NCI-H1417 treated with DMSO at 0.1 percent for 48 hours (cell line): ENCODE results near the gene CD8B.

Experiments
- DNase-seq: peaks from one replicate; lab custom pipeline; 2025; lab: John Stamatoyannopoulos, UW

Gene CD8B

DNA sequence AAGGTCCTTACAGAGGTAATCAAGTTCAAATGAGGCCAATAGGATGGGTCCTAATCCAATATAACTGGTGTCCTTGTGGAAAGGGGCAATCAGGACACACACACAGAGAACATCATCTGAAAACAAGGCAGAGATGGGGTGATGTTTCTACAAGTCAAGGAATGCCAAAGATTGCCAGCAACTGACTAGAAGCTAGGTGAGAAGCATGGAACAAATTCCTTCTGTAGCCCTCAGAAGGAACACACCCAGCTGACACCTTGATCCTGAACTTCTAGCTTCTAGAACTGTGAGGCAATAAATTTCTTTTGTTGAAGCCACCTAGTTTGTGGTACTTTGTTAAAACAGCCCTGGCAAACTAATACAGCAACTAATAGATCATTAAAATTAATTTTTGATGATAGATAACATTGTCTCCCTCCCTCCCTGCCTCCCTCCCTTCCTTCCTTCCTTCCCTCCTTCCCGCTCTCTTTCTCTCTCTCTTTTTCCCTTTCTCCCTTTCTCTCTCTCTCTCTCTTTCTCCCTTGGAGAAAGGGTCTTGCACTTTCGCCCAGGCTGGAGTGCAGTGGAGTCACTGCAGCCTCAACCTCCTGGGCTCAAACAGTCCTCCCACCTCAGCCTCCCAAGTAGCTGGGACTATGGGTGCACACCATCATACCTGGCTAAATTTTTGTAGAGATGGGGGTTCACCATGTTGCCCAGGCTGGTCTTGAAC is 60.7 kb downstream of the CD8B start:
- no peak for DNase-seq

DNA sequence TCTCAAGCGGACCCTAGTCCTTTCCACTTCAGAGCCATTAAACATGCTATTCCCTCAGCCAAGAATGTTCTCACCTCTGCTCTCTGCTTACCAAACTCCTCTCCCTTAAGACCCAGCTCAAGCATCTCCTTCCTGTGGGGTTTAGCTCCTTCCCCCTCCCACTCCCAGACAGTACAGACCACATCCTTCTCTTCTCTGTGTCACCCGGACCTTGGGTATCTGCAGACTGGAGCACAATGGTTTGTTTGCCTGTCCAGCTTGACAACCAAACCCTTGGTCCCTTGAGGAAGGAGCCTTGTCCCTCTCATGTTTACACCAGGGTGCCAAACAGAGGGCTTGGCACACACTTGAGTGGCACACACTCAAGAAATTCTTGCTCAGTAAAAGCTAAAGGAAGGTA is 66.8 kb downstream of the CD8B start:
- no peak for DNase-seq

DNA sequence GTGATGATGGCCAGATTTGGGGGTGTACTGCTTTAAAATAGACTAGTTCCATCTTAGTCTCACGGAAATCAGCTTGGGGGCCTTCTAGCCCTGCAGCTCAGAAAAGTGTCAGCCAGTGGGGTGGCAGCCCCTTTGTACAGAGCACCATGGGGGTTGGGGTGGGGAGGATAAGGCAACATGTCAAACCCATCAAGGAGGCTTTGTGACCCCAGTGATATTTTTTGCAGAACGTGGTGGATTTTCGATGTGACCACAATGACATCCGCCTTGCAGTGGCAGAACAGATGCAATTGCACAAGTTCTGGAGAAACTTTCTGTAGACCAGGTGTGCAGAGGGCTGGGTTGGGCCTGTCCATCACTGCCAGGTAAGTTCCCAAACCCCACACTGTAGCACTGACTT is 67.9 kb downstream of the CD8B start:
- no peak for DNase-seq

DNA sequence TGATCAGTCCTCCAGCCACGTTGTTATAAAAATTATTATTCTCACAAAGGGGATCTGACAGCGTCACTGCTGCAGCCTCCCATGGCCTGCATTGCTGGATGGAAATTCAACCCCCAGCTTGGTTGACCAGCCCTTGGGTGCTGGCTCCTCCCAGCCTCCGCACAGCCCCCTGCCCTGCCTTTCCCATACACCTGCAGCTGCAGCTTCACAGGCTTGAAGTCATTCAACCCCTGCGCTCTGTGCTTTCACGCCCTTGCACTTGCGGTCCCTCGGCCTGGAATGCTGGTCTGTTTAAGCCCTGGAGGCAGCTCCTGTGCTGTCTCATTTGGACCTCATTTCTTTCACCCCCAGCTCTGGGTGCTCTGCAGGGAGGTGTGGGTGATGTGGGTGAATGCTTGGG is 70.1 kb downstream of the CD8B start:
- DNase-seq, result no peak

DNA sequence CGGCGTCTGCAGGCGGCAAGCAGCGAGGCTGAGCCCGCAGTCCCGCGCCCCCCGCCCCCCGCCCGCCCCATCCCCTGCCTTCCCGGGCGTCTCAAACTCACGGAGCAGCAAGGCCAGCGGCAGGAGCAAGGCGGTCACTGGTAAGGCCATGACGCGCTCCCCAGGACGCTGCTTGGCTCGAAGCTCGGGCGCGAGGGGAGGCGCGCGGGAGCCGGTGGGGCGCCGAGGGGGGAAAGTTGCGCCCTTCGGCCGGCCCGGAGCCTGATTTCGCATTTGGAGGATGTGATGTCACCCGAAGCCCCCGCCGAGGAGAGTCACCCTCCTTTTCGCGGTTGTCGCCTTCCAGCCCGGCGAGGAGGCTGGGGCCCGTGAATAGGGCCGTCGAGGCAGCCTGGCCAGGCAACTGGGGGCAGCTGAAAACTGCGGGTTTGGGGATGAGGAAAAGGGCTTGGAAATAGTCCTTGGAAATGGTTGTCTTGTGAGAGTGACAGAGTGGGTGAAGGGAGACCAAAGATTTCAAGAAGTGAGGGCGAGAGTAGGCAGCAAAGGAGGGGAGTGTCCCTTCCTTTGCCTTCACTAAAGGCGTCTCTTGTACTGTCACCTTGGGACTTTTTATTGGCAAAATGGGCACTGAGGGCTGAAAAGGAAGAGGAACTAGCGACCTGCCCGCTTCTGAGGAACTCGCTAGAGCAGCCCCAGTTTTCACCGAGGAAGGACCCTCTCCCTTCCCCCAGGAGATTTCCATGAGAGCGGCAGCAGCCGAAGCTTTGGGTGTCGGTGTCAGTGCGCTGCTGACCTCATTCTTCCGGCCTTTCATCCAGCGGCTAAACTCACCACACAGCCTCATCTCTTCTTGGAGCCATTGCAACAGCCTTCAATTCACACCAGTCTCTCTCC is 70.8 kb downstream of the CD8B start, which contains the start of gene CD8A:
CD8A (minus strand) TSS at position 238 of the 897 bp plus-strand sequence; CDS start at position 150, 88 bp downstream.
- no peak for DNase-seq

DNA sequence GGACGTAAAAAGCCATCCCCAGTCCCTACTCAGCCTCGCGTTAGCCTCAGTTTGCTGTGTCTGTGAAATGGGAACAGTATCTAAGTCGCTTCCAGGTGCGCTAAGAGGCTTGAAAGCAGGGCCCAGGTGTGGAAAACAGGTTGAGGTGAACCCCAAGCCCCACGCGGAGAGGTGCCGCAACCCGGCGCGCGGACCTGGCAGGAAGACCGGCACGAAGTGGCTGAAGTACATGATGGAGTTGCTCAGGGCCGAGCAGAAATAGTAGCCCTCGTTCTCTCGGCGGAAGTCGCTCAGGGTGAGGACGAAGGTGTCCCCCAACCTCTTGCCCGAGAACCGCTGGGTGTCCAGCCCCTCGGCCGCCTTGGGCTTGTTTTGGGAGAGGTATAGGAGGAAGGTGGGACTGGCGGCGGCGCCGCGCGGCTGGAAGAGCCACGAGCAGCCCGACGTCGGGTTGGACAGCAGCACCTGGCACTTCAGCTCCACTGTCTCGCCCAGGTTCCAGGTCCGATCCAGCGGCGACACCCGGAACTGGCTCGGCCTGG is 71.5 kb downstream of the CD8B start:
- DNase-seq, result no peak

DNA sequence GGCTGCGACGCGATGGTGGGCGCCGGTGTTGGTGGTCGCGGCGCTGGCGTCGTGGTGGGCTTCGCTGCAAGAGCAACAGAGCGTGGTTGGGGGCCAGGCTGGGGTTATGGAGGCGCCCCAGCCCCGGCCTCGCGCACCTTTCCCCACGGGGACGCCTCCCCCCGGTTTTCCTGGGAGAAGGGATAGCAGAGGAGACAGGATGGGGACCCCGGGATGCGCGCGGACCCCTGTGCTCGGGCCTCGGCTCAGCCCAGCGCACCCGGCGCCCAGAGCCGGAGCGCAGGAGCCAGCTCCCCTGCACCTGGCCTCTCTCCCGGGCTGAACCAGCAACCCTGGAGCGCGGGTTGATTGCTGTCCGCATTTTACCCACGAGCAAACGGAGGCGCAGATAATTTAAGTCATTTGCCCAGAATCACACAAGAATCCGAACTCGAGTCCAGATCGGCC is 72.0 kb downstream of the CD8B start:
- no peak for DNase-seq

DNA sequence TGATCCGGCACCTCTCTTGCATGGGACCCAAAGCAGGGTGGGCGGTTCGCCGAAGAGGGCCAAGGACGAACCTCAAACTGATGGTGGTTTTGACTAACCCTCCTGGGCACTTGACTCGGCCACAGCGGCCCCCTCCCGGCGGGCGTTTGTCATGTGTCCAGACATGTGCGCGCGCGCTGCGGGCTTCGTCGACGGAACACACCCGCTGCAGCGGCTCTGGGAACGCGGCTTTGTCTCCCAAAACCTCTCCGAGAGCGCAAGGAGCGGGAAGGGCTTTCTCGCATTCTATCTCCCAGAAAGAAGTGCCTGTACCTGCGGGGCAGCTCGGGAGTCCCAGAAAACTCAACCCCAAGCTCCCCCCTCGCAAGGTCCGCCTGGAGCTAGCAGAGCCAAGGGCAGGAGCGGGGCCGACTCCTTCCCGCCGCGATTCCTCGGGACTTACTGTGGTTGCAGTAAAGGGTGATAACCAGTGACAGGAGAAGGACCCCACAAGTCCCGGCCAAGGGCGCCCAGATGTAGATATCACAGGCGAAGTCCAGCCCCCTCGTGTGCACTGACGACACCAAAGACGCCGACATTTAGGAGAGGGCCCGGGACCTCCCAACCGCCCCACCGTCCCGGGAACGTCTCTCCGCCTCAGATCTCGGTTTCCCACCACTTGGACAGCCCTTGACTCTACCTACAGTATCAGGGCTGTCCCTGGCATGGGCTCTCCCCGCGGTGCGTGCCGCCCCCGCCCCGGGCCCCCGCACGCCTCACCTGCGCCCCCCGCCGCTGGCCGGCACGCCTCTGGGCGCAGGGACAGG is 72.6 kb downstream of the CD8B start:
- no peak for DNase-seq

DNA sequence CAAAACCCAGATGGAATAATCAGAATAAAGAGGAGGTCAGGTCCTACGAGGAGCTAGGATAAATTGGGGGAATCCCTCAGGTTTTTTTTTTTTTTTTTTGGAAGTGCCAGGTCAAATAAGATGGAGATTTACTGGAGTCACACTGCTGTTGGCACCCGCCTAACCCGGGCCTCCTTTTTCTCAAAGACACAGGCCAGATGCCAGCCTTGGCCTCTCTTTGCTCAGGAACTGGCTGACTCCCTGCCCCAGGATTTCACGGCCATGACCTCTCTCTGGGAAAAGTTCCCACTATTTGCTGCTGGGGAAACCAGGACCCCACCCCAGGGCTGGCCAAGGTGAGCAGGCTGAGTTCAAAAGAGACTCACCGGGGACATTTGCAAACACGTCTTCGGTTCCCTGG is 73.5 kb downstream of the CD8B start:
- DNase-seq, result no peak

DNA sequence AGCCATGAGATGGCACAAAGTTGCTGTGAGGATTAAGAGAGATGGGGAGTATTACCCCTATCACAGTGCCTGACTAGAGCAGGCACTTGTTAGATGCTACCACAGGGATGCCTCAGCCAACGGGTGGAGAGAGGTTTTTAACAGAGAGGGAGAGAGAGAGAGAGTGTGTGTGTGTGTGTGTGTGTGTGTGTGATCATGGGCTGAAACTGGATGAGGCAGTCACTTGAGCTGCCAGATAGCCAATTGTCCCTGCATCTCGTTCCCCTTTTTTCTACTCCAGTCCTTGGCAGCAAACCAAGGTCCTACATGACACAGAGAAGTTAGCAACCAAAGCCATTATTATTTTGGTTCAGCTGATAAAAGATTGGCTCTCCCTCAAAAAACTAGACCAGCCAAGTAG is 74.0 kb downstream of the CD8B start:
- DNase-seq, result no peak

DNA sequence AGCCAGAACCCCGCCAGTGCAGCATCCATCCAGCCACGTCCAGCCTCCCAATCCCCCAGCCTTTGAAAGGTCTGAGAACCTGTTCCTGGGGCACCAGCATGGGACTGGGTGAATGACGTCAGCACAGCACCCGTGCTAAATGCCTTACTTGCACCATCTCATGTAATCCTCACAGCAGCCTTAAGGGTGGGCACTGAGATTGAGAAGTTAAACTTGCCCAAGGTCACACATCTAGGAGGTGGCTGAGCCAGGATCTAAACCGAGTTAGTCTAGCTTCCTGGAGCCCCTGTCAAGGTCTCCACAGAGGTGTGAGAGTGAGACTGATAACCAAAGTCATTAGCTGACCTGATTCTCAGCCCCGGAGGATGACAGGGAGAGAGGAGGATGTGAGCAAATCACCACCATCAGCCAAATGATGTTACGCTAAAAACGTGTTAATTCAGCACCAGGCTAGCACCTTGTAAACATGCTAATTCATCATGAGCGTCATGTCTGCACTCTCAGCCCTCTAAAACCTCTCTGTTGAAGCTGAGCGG is 75.6 kb downstream of the CD8B start:
- DNase-seq, result no peak

DNA sequence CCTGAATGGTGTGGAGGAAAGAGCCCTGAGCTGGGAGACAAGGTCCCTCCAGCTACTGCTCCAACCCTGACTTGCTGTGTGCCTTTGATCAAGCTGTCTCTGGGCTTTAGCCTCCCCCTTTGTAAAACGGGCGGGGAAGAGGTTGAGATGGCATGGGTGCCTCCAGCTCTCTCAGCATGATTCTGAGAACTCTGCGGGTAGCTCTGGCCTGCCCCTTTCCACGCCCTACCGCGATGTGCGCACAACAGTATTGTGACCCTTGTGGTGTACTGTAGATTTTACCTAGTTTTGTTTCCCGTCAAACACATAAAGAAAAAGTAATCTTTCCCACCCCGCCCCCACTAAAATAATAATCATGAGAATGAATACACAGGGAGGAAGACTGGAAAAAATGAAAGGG is 76.2 kb downstream of the CD8B start:
- DNase-seq, result no peak

DNA sequence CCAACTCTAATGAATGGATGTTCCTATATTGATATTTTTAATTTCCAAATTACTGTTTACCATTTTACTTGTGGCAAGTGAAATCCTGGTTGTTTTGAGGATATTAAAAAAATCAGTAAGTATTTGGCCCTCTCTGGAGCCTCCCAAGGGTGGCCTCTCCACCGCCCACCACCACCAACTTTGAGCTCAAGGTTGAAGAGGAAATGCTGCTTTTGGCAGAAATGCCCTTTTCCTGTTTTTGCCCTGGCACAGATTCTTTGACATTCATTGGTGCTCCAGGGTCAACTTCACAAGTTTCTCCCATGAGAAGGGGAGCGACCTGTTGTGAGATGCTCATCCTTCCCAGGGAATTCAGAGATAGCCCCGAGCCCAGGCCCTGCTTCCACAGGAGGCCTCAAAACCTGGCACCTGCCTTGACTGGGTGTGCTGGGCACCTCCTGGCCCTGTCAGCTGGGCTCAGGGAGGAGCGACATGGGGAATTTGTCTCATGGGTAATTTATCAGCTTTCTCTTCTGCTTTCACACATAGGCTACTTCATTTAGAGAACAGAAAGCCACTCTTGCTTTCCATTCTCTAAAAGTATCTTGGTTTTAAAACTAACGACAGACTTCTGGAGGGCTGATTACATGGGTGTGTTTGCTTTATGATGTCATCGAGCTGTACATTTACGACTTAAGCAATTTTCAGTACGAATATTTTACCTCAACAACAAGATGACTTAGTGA is 77.9 kb downstream of the CD8B start:
- no peak for DNase-seq

DNA sequence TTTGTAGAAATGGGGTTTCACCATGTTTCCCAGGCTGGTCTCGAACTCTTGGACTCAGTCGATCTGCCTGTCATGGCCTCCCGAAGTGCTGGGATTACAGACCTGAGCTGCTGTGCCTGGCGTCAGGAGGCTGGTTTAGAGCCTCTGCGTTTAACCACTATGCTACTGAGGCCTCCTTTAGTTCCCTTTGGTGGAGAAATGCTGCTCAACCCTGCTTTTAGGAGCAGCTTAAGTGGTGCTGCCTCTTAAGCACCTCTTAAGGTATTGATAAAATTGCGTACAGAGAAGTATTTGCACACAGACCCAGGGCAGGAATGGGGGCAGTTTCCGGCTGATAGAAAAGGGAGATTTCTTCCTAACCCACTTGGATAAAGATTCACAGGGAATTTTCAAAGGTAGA is 78.9 kb downstream of the CD8B start:
- DNase-seq, result no peak

DNA sequence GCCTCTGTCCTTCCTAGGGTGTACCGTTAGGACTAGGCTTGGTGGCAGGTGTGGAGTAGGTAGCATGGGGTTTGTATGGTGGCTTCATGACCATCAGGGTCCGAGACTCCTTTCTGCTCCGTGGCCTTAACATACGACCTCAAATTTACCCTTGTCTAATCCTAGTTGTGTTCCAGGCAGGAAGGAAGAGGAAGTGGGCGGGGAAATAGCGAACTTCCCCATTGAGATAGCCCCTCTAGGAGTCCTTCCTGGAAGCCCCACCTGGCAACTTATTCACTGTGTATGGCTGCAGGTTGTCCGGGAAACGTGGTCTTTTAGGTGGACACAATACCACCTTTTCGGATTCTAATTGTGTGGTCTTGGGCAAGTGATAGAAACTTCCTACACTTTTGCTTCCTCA is 80.3 kb downstream of the CD8B start:
- no peak for DNase-seq

DNA sequence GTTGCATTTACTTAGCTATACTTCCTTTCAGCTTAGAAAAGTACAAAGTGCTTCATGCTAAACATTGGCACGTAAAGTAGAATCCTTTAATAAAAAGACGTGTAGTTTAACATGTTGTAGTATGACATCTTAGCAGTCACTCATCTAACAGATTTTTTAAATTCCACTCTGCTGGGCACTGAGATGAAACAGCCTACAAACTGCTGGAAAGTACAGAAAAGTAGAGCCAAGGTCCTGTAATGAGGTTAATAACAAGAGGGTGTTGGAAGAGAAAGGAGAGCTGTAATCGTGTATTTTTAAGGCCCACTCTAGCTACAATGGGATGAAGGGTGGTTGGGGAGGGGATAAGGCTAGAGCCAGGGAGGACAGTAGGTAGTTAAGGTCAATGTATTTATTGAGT is 81.7 kb downstream of the CD8B start:
- DNase-seq, result no peak

DNA sequence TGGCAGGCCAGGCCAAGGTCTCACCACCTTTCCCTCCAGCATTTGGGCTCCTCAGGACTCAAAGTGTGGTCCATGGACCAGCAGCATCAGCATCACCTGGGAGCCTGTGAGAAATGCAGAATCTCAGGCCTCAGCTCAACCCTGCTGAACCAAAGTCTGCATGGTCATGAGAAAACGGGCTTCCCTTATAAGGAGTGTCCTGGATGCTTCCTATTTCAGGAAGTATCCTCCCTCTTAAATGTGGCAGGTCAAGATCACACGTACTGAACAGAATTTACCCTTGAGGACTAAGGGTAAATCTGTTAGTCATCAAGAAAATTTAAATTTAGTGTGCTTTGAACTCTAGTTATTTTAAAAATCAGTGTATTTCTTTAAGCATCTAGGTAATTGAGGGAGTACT is 82.7 kb downstream of the CD8B start:
- no peak for DNase-seq

DNA sequence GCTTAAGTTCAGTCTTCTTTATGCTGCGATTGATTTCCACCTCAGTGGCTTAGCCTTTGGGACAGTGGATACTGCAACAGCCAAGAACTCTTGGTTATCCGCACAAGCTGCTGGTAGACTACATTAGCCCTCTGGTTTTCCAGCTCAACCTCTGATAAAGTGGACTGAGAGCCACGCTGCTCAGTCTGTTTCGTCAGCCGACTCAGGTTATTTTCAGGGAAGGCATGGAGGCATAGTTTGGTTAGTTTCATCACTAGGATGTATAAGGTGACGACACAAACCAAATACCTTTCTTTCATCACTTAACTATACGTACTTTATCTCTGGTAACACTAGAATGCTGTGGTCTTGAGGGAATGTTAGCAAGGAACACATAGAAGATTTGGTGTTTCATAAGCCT is 85.2 kb downstream of the CD8B start:
- DNase-seq, result no peak

DNA sequence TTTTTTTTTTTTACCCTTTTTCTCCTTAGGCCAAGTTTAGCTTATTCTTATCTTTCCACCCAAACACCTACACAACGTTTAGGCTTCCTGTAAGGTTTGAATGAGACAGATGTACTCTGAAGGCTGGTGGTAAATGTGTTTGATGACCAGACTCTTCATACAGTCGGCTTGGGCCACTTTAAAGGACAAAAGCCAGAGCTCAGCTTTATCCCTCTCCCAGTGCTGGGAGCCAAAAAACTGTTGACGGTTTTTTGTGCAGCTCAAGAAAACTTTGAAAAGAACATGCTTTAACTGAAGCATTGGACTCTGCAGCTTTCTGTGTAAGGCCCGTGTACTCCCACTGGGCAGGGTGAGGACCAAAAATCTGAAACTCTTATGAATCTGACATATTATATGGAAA is 86.3 kb downstream of the CD8B start:
- DNase-seq, result no peak

DNA sequence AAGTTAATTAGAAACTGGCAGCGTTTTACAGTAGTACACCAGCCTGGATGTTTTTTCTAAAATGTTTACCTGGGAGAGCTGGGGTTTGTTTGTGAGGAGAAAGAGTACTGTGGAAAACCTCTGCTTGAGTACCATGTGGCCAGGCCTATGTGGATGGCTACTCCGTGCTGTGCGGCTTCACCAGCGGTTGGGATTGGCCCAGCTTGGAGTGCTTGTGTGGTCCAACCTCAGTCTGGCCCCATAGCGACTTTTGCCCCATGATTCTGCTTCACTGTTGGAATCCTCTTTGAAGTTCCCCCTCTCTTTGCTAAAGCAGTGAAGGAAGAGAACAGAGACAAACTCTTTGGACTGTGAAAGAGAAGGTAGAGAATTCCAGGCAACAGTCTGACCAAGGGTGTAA is 86.8 kb downstream of the CD8B start:
- no peak for DNase-seq

DNA sequence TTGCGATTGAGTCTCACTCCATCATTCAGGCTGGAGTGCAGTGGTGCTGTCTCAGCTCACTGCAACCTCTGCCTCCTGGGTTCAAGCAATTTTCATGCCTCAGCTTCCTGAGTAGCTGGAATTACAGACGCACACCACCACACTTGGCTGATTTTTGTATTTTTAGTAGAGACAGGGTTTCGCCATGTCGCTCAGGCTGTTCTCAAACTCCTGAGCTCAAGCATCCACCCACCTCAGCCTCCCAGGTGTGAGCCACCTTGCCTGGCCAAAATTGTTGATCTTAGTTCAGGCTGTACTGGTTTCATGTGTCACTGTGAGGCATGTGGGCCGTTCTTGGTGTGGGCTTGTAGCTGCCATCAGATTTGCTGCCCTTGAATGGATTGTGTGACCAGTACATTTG is 89.1 kb downstream of the CD8B start:
- no peak for DNase-seq
